ENCODE measurements around the gene LMF1. TPM values are rescaled to one million over a fixed set of nuclear protein-coding genes. Genes with fewer than 3 reads are reported as not detected.

Gene LMF1
- total and polyA plus RNA-seq, 2 donors (not counting 1 experiment from before 2014, with no cell fraction given): 36.4 to 63.2 TPM

DNA sequence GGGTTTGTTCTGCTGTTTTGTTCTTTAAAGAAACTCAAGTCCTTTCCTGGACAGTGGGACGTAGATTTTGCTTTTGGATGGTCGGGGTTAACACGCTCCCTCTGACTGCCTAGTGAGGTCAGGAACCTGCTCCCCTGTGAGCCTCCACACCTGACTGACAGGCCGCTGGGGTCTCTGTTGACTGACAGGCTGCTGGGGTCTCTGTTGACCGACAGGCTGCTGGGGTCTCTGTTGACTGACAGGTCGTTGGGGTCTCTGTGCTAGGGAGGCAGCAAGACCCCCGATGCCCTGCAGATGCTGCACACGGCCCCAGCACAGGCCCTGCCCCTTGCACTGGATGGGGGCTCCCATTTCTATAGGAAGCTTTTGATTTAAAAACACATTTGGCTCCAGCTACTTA, 33.5 kb downstream of the LMF1 start:
- CTCF ChIA-PET: no interaction called here
- POLR2A ChIA-PET: no interaction called here
- Histone ChIP-seq H3K27ac (ENCODE audit: low read length in 2 of 2) (no peak overlapping the region), H3K27me3 (replicated peaks in 1 of 4; ENCODE audit: control extremely low read depth in 1 of 4, control insufficient read depth in 3 of 4, insufficient read depth in 4 of 4, low read length in 3 of 4) (no peaks in the 10 kb centered on the region), H3K9me3 (ENCODE audit: control extremely low read depth in 1 of 3, control insufficient read depth in 2 of 3, insufficient read depth in 1 of 3, low read length in 2 of 3) (peaks cover 3 to 16% (median 10%) of the 10 kb centered on the region in 3 donors), H3K4me3 (ENCODE audit: control extremely low read depth in 1 of 5, extremely low read depth in 1 of 5, insufficient read depth in 1 of 5, low read depth in 2 of 5, low read length in 4 of 5) (no peak overlapping the region), H3K4me2 (replicated peaks; ENCODE audit: low read depth, low read length, poor library complexity, severe bottlenecking) (no peak overlapping the region), H4K20me1 (ENCODE audit: control insufficient read depth, insufficient read depth, low read length, poor library complexity, severe bottlenecking) (no peaks in the 10 kb centered on the region), H2AFZ (ENCODE audit: insufficient read depth, low read depth, low read length, poor library complexity, severe bottlenecking) (no peak overlapping the region), H3K36me3 (replicated peaks in 1 of 2; ENCODE audit: control extremely low read depth in 1 of 2, control insufficient read depth in 1 of 2, extremely low read depth in 1 of 2, insufficient read depth in 2 of 2, low read length in 1 of 2) (peaks cover 4 to 9% of the 10 kb centered on the region in 2 experiments), H3K9ac (ENCODE audit: low read length) (no peak overlapping the region), H3K79me2 (ENCODE audit: control insufficient read depth, insufficient read depth, low read length) (no peaks in the 10 kb centered on the region), H3K4me1 (ENCODE audit: control insufficient read depth in 2 of 2, insufficient read depth in 2 of 2, low read length in 2 of 2) (no peaks in the 10 kb centered on the region)
- Mint-ChIP-seq H3K27ac (no peak overlapping the region), H3K4me1 (no peaks in the 10 kb centered on the region), H3K4me3 (no peak overlapping the region), H3K9me3 (ENCODE audit: insufficient read depth) (peaks cover 15% of the 10 kb centered on the region), H3K27me3 (no peaks in the 10 kb centered on the region)
- WGBS (ENCODE audit: insufficient coverage): 79% methylated on average over 7 of the region's 8 CpGs
- no peak for ATAC-seq (ENCODE audit: low read depth)
- intact Hi-C loops (cut with micrococcal nuclease): no loop called here
- DNase-seq: no peak
- TF ChIP-seq CTCF (IDR thresholded peaks at IDR 0.05) (no peak), EZH2 (IDR thresholded peaks at IDR 0.05; ENCODE audit: borderline replicate concordance, insufficient read depth, low read depth, low read length, poor library complexity, severe bottlenecking) (no peak)

- Histone ChIP-seq H3K4me3 (ENCODE audit: control extremely low read depth in 1 of 5, extremely low read depth in 1 of 5, insufficient read depth in 1 of 5, low read depth in 2 of 5, low read length in 4 of 5) (no peak overlapping the region), H3K9me3 (ENCODE audit: control extremely low read depth in 1 of 3, control insufficient read depth in 2 of 3, insufficient read depth in 1 of 3, low read length in 2 of 3) (peaks cover 0 to 9% (median 0%) of the 10 kb centered on the region in 3 donors), H3K36me3 (replicated peaks in 1 of 2; ENCODE audit: control extremely low read depth in 1 of 2, control insufficient read depth in 1 of 2, extremely low read depth in 1 of 2, insufficient read depth in 2 of 2, low read length in 1 of 2) (peaks cover 0 to 7% of the 10 kb centered on the region in 2 experiments), H3K79me2 (ENCODE audit: control insufficient read depth, insufficient read depth, low read length) (no peaks in the 10 kb centered on the region), H3K9ac (ENCODE audit: low read length) (no peak overlapping the region), H4K20me1 (ENCODE audit: control insufficient read depth, insufficient read depth, low read length, poor library complexity, severe bottlenecking) (no peaks in the 10 kb centered on the region), H3K4me2 (replicated peaks; ENCODE audit: low read depth, low read length, poor library complexity, severe bottlenecking) (no peak overlapping the region), H3K4me1 (ENCODE audit: control insufficient read depth in 2 of 2, insufficient read depth in 2 of 2, low read length in 2 of 2) (no peaks in the 10 kb centered on the region), H2AFZ (ENCODE audit: insufficient read depth, low read depth, low read length, poor library complexity, severe bottlenecking) (no peak overlapping the region), H3K27me3 (replicated peaks in 1 of 4; ENCODE audit: control extremely low read depth in 1 of 4, control insufficient read depth in 3 of 4, insufficient read depth in 4 of 4, low read length in 3 of 4) (no peaks in the 10 kb centered on the region), H3K27ac (ENCODE audit: low read length in 2 of 2) (no peak overlapping the region)
- no peak for ATAC-seq (ENCODE audit: low read depth)
- no peak for TF ChIP-seq EZH2 (IDR thresholded peaks at IDR 0.05; ENCODE audit: borderline replicate concordance, insufficient read depth, low read depth, low read length, poor library complexity, severe bottlenecking)
- TF ChIP-seq CTCF (IDR thresholded peaks at IDR 0.05): no peak
- H3K9me3 Mint-ChIP-seq (ENCODE audit: insufficient read depth): peaks cover 4% of the 10 kb centered on the region
- no peak overlapping the region for H3K27ac Mint-ChIP-seq
- no peak for DNase-seq
- no peaks in the 10 kb centered on the region for H3K4me1 Mint-ChIP-seq
- POLR2A ChIA-PET: no interaction called here
- H3K4me3 Mint-ChIP-seq: no peak overlapping the region
- no peaks in the 10 kb centered on the region for H3K27me3 Mint-ChIP-seq
- WGBS (ENCODE audit: insufficient coverage): 92% methylated on average over 9 of the region's 11 CpGs
- CTCF ChIA-PET: no interaction called here
- intact Hi-C loops (cut with micrococcal nuclease): no loop called here
Measured at GRCh38 chr16:935684-936083, 35.1 kb downstream of the LMF1 start.

Data from B cell (primary cell).